GM19372 (cell line): Measurements from ENCODE around the gene TRIM67.
"Not testable (repeated sequence)": the region's sequence is repeated elsewhere in the genome, so short reads cannot be mapped to it uniquely, and the experiment has no call there.

Source experiments
- ATAC-seq: cut with Tn5 transposase; IDR thresholded peaks from one replicate; pipeline ENCODE4 v1.9.1; 2021; ENCODE audit warnings: mild to moderate bottlenecking, low read depth, moderate library complexity; ENCODE audit not compliant: unreplicated experiment

Gene TRIM67

GRCh38 chr1:231161667-231162296, at the start of gene TRIM67:
Gene TRIM67 (plus strand): TSS chr1:231162058. CDS start chr1:231162970, 912 bp downstream.
- no peak for ATAC-seq

- no peak for ATAC-seq
These were observed 45.1 kb upstream of the TRIM67 start for GRCh38 chr1:231116738-231117137.

GRCh38 chr1:231118704-231119453, 43.0 kb upstream of the TRIM67 start:
- no peak for ATAC-seq

- no peak for ATAC-seq
These were observed 40.3 kb upstream of the TRIM67 start for GRCh38 chr1:231121533-231121932.

GRCh38 chr1:231122143-231122542, 39.7 kb upstream of the TRIM67 start:
- no peak for ATAC-seq

- ATAC-seq, result no peak
These were observed 37.1 kb upstream of the TRIM67 start for GRCh38 chr1:231124746-231125145.

GRCh38 chr1:231125972-231126580, 35.8 kb upstream of the TRIM67 start:
- no peak for ATAC-seq

- not testable (repeated sequence) for ATAC-seq
These were observed 34.8 kb upstream of the TRIM67 start for GRCh38 chr1:231127106-231127505.

- ATAC-seq, result not testable (repeated sequence)
These were observed 33.4 kb upstream of the TRIM67 start for GRCh38 chr1:231128471-231128870.

GRCh38 chr1:231130544-231130943, 31.3 kb upstream of the TRIM67 start:
- no peak for ATAC-seq

- ATAC-seq, result not testable (repeated sequence)
These were observed 29.3 kb upstream of the TRIM67 start for GRCh38 chr1:231132591-231132990.

GRCh38 chr1:231134624-231135023, 27.2 kb upstream of the TRIM67 start:
- no peak for ATAC-seq

GRCh38 chr1:231138236-231138635, 23.6 kb upstream of the TRIM67 start:
- ATAC-seq, result no peak

GRCh38 chr1:231139125-231139649, 22.7 kb upstream of the TRIM67 start:
- ATAC-seq, result no peak

GRCh38 chr1:231139659-231140654, 21.9 kb upstream of the TRIM67 start:
- ATAC-seq, result no peak

- ATAC-seq, result no peak
These were observed 17.3 kb upstream of the TRIM67 start for GRCh38 chr1:231144416-231145193.

- ATAC-seq, result no peak
These were observed 14.0 kb upstream of the TRIM67 start for GRCh38 chr1:231147896-231148295.

- no peak for ATAC-seq
These were observed 10.0 kb upstream of the TRIM67 start for GRCh38 chr1:231151811-231152210.

- ATAC-seq, result no peak
These were observed 8.1 kb upstream of the TRIM67 start for GRCh38 chr1:231153726-231154125.
